OCI-LY1 (cell line): ENCODE data around the gene SLC9A2.

ENCODE experiments used
- CTCF ChIP-seq: fragments of 200-600 bp; sonication (generic), shearing (Covaris generic); IDR thresholded peaks from 2 replicates; pipeline ENCODE4 v1.5.1; 2017; ENCODE audit warnings: mild to moderate bottlenecking, antibody characterized with exemption, low read length, moderate library complexity, mixed read lengths
- EZH2 ChIP-seq: fragments of 200-600 bp; sonication (generic), shearing (Covaris generic); IDR thresholded peaks from 2 replicates; pipeline ENCODE4 v1.8.0; 2017; ENCODE audit warnings: borderline replicate concordance, mixed run types, mild to moderate bottlenecking, antibody characterized with exemption, low read length, moderate library complexity, mixed read lengths

GRCh38 chr2:102582845-102583244 lies 36.5 kb upstream of the SLC9A2 start:
- TF ChIP-seq CTCF (no peak), EZH2 (no peak)
